HG03457 (cell line): ENCODE data around the gene ZNF722.
"Not testable (repeated sequence)": the region's sequence is repeated elsewhere in the genome, so short reads cannot be mapped to it uniquely, and the experiment has no call there.

Experiments used
- ATAC-seq: cut with Tn5 transposase; IDR thresholded peaks from one replicate; pipeline ENCODE4 v1.9.1; 2021; ENCODE audit warnings: moderate number of reproducible peaks; ENCODE audit not compliant: unreplicated experiment

ZNF722 gene

DNA sequence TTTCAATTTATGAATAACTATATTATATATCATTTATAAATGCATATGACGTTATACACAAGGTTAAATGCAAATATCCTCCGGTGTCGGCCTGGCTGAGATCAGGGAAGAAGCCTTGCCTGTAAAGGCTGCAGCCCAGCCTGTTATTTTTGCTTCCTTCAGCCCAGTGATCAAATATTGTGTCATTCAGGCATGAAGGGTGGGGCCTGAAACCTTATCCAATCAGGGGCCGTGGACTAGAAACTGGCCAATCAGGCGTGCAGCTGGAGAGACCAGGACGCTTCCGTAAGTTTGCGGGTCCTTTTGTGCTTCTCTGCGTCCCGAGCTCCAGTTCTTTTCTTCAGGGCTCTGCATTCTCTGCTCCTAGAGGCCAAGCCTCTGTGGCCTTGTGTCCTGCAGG, at the start of gene ZNF722:
ZNF722 (plus strand) TSS at position 301 of the 400 bp plus-strand sequence. CDS start 113 bp downstream, outside the sequence.
- no peak for ATAC-seq

- ATAC-seq = no peak
These were observed 45.5 kb upstream of the ZNF722 start for GRCh38 chr7:63953181-63953580.

DNA sequence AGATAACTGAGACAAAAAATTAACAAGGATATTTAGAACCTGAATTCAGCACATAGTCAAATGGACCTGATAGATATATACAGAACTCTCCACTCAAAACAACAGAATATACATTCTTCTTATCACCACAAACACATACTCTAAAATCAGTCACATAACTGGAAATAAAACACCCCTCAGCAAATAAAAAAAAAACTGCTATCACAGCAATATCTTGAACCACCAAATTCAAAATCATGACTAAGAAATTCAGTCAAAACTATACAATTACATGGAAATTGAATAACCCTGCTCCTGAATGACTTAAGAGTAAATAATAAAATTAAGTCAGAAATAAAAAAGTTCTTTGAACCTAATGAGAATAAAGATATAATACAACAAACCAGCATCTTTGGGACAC, 30.0 kb upstream of the ZNF722 start:
- ATAC-seq = no peak

- ATAC-seq = not testable (repeated sequence)
These were observed 16.8 kb downstream of the ZNF722 start for GRCh38 chr7:64015496-64015895.

GRCh38 chr7:64035388-64035787, 36.7 kb downstream of the ZNF722 start:
- no peak for ATAC-seq

DNA sequence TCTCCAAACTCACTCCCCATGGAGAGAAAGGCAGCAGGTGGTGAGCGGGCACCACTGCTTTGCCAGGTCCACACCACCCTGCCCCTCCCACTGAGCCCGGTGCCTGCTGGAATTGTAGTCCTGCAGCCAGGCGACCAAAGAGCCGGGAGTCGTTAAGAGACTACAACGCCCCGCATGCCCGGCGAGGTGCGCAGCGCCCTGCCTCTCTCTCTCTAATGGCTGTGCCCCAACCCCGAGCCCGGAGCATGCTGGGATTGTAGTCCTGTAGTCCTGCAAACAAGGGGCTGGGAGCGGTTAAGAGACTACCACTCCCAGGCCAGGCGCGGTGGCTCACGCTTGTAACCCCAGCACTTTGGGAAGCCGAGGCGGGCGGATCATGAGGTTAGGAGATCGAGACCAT, 38.4 kb downstream of the ZNF722 start:
- no peak for ATAC-seq

- ATAC-seq = no peak
These were observed 46.8 kb downstream of the ZNF722 start, which contains the start of gene ZNF727 for GRCh38 chr7:64045301-64046040. Gene ZNF727 (plus strand): TSS chr7:64045434. CDS start chr7:64045622, 188 bp downstream.

DNA sequence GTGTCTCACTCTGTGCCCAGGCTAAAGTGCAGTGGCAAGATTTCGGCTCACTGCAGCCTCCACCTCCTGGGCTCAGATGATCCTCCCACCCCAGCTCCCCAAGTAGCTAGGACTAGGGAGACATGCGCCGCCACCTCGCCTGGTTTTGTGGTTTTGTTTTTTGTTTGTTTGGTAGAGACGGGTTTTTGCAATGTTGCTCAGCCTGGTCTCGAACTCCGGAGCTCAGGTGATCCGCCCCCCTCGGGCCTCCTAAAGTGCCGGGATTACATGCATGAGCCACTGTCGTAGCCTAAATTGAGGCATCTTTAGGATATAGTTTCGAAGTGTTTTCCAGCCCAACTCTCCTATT, 47.4 kb downstream of the ZNF722 start:
- ATAC-seq = no peak
